ENCODE measurements around the gene NR4A3. TPM values are rescaled to one million over a fixed set of nuclear protein-coding genes. Genes with fewer than 3 reads are reported as not detected.
"Not testable (repeated sequence)": the region's sequence is repeated elsewhere in the genome, so short reads cannot be mapped to it uniquely, and the experiment has no call there.

The NR4A3 gene
- total and polyA plus RNA-seq, 2 experiments from 2014 or later: 0.10 to 0.17 TPM

- H3K4me3 ChIP-seq: no peak overlapping the region
- TF ChIP-seq, protein P1, sequence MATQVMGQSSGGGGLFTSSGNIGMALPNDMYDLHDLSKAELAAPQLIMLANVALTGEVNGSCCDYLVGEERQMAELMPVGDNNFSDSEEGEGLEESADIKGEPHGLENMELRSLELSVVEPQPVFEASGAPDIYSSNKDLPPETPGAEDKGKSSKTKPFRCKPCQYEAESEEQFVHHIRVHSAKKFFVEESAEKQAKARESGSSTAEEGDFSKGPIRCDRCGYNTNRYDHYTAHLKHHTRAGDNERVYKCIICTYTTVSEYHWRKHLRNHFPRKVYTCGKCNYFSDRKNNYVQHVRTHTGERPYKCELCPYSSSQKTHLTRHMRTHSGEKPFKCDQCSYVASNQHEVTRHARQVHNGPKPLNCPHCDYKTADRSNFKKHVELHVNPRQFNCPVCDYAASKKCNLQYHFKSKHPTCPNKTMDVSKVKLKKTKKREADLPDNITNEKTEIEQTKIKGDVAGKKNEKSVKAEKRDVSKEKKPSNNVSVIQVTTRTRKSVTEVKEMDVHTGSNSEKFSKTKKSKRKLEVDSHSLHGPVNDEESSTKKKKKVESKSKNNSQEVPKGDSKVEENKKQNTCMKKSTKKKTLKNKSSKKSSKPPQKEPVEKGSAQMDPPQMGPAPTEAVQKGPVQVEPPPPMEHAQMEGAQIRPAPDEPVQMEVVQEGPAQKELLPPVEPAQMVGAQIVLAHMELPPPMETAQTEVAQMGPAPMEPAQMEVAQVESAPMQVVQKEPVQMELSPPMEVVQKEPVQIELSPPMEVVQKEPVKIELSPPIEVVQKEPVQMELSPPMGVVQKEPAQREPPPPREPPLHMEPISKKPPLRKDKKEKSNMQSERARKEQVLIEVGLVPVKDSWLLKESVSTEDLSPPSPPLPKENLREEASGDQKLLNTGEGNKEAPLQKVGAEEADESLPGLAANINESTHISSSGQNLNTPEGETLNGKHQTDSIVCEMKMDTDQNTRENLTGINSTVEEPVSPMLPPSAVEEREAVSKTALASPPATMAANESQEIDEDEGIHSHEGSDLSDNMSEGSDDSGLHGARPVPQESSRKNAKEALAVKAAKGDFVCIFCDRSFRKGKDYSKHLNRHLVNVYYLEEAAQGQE (IDR thresholded peaks at IDR 0.05; ENCODE audit: unreplicated experiment): no peak
- TF ChIP-seq, protein P2, sequence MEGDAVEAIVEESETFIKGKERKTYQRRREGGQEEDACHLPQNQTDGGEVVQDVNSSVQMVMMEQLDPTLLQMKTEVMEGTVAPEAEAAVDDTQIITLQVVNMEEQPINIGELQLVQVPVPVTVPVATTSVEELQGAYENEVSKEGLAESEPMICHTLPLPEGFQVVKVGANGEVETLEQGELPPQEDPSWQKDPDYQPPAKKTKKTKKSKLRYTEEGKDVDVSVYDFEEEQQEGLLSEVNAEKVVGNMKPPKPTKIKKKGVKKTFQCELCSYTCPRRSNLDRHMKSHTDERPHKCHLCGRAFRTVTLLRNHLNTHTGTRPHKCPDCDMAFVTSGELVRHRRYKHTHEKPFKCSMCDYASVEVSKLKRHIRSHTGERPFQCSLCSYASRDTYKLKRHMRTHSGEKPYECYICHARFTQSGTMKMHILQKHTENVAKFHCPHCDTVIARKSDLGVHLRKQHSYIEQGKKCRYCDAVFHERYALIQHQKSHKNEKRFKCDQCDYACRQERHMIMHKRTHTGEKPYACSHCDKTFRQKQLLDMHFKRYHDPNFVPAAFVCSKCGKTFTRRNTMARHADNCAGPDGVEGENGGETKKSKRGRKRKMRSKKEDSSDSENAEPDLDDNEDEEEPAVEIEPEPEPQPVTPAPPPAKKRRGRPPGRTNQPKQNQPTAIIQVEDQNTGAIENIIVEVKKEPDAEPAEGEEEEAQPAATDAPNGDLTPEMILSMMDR (conservative IDR thresholded peaks at IDR 0.05; ENCODE audit: low read depth in 2 of 2): peak; percentile 6 to 45; a peak in 3 of 4 replicates
- TF ChIP-seq EZH2 (IDR thresholded peaks at IDR 0.05; ENCODE audit: low read depth, unreplicated experiment) (no peak), NANOG (IDR thresholded peaks at IDR 0.05; ENCODE audit: borderline replicate concordance) (no peak), JUNB (IDR thresholded peaks at IDR 0.05; ENCODE audit: unreplicated experiment) (no peak)
- H3K27me3 Mint-ChIP-seq (ENCODE audit: insufficient read depth, low read depth, poor library complexity): no peaks in the 10 kb centered on the region
- H3K9me2 ChIP-seq (ENCODE audit: insufficient read depth): peaks cover 3% of the 10 kb centered on the region; the same call in 1 of the 2 replicates
- DNase-seq (ENCODE audit: low spot score) (peak; percentile 56), ATAC-seq (peak; percentile 84)
- H3K79me2 ChIP-seq (replicated peaks; ENCODE audit: insufficient read depth): no peaks in the 10 kb centered on the region
- H3K4me3 Mint-ChIP-seq: no peak overlapping the region
- no peaks in the 10 kb centered on the region for H4K20me1 ChIP-seq (replicated peaks; ENCODE audit: insufficient read depth)
- no peak overlapping the region for H3K27ac Mint-ChIP-seq
- no peak overlapping the region for H3K27ac ChIP-seq (ENCODE audit: low read depth)
- 0 out of 2 replicates have a peak, but pooled peaks cover 7% of the 10 kb centered on the region for H3K4me1 ChIP-seq (ENCODE audit: insufficient read depth)
- H3K4me1 Mint-ChIP-seq: peaks cover 14% of the 10 kb centered on the region; the same call in 2 of the 3 replicates
- no peaks in the 10 kb centered on the region for H3K27me3 ChIP-seq (ENCODE audit: insufficient read depth)
- no peak overlapping the region for H2AFZ ChIP-seq
- H3F3A ChIP-seq (replicated peaks; ENCODE audit: low read depth): no peaks in the 10 kb centered on the region
- no peak overlapping the region for H3K4me2 ChIP-seq
- no peaks in the 10 kb centered on the region for H3K36me3 Mint-ChIP-seq (ENCODE audit: low read depth)
- H3K36me3 ChIP-seq (ENCODE audit: insufficient read depth): peaks cover 3% of the 10 kb centered on the region; the same call in 1 of the 2 replicates
- peaks cover 3% of the 10 kb centered on the region; the same call in 1 of the 3 replicates for H3K9me3 Mint-ChIP-seq
Measured at GRCh38 chr9:99855467-99856176, 33.9 kb downstream of the NR4A3 start.

GRCh38 chr9:99857576-99857975 is 35.9 kb downstream of the NR4A3 start:
- not testable (repeated sequence) for H2AFZ ChIP-seq; H3K36me3 ChIP-seq (ENCODE audit: insufficient read depth); H3K27me3 ChIP-seq (ENCODE audit: insufficient read depth); H3K4me3 Mint-ChIP-seq; H3K4me1 ChIP-seq (ENCODE audit: insufficient read depth); H3K4me2 ChIP-seq; H3K4me3 ChIP-seq; ATAC-seq; H3K79me2 ChIP-seq (replicated peaks; ENCODE audit: insufficient read depth); H3K9me3 Mint-ChIP-seq; H3K27ac Mint-ChIP-seq; H3K9me2 ChIP-seq (ENCODE audit: insufficient read depth); H3K36me3 Mint-ChIP-seq (ENCODE audit: low read depth); H3K27ac ChIP-seq (ENCODE audit: low read depth); H3F3A ChIP-seq (replicated peaks; ENCODE audit: low read depth); DNase-seq (ENCODE audit: low spot score); H3K27me3 Mint-ChIP-seq (ENCODE audit: insufficient read depth, low read depth, poor library complexity); H4K20me1 ChIP-seq (replicated peaks; ENCODE audit: insufficient read depth)
- H3K4me1 Mint-ChIP-seq: peaks cover 13% of the 10 kb centered on the region

Measured in GM23338 (cell line).